Activated CD8-positive, alpha-beta memory T cell treated with anti-CD3 and anti-CD28 coated beads, Interleukin-2, amount 10 ng/mL, durations not matched to agents 7 days and 5 days (primary cell): ENCODE data around the gene CCL22. TPM values are rescaled to one million over a fixed set of nuclear protein-coding genes. Genes with fewer than 3 reads are reported as not detected.
A peak's percentile ranks its signal among the peaks of the same experiment; 100 is the strongest.
"Not testable (repeated sequence)": the region's sequence is repeated elsewhere in the genome, so short reads cannot be mapped to it uniquely, and the experiment has no call there.

Experiments used
- ATAC-seq: fragments of 150-1000 bp; cut with Tn5 transposase; one replicate; pipeline ENCODE4 v1.10.0; 2021; ENCODE audit warnings: moderate library complexity
- CTCF ChIA-PET: fragments of 350-600 bp; sonication (Branson Sonifier 250); formaldehyde crosslinking; loops from one replicate; lab custom pipeline; 2021; ENCODE audit warnings: antibody characterized with exemption; lab: Charles Lee
- DNase-seq: peaks from one replicate; pipeline ENCODE4 v3.0.0-alpha.2; 2020
- H3K27ac Mint-ChIP-seq: one replicate; pipeline ENCODE4 v1.8.0; 2021; ENCODE audit warnings: mild to moderate bottlenecking, mixed read lengths
- H3K27me3 Mint-ChIP-seq: one replicate; pipeline ENCODE4 v1.8.0; 2021; ENCODE audit warnings: mixed read lengths
- H3K36me3 Mint-ChIP-seq: one replicate; pipeline ENCODE4 v1.8.0; 2021; ENCODE audit warnings: mild to moderate bottlenecking, mixed read lengths
- H3K4me1 Mint-ChIP-seq: one replicate; pipeline ENCODE4 v1.8.0; 2021; ENCODE audit warnings: mixed read lengths
- H3K4me3 Mint-ChIP-seq: one replicate; pipeline ENCODE4 v1.8.0; 2021; ENCODE audit warnings: mild to moderate bottlenecking, moderate library complexity, mixed read lengths
- H3K9me3 Mint-ChIP-seq: one replicate; pipeline ENCODE4 v1.8.0; 2022; ENCODE audit warnings: low read depth, mixed read lengths
- total RNA-seq, 2 experiments: library from RNA; stranded (reverse); gene quantifications; one replicate each; pipeline ENCODE4 v1.2.3, GENCODE V29; 2021

CCL22 gene
- total RNA-seq, 2 experiments from 2014 or later = 10.0 TPM; not detected in 1

- Mint-ChIP-seq H3K27ac (no peak overlapping the region), H3K36me3 (no peaks in the 10 kb centered on the region), H3K4me1 (peaks cover 6% of the 10 kb centered on the region), H3K9me3 (no peaks in the 10 kb centered on the region), H3K4me3 (no peak overlapping the region), H3K27me3 (peaks cover 54% of the 10 kb centered on the region)
- CTCF ChIA-PET = interaction anchor here (1.0 to 1.1 kb wide), 2 partner anchors 13 to 82 kb away, joined by 3 read pairs; no protein-coding TSS in a partner anchor
- no peak for DNase-seq
- ATAC-seq = no peak
These were observed 23.2 kb upstream of the CCL22 start for GRCh38 chr16:57335366-57335765.

- CTCF ChIA-PET = no interaction called here
- peaks cover 45% of the 10 kb centered on the region for H3K27me3 Mint-ChIP-seq
- ATAC-seq = no peak
- no peaks in the 10 kb centered on the region for H3K9me3 Mint-ChIP-seq
- no peak overlapping the region for H3K4me3 Mint-ChIP-seq
- H3K36me3 Mint-ChIP-seq = no peaks in the 10 kb centered on the region
- H3K4me1 Mint-ChIP-seq = peaks cover 9% of the 10 kb centered on the region
- H3K27ac Mint-ChIP-seq = no peak overlapping the region
- DNase-seq = no peak
These were observed 17.5 kb upstream of the CCL22 start for GRCh38 chr16:57341062-57341440.

- Mint-ChIP-seq H3K9me3 (no peaks in the 10 kb centered on the region), H3K36me3 (no peaks in the 10 kb centered on the region), H3K4me3 (no peak overlapping the region), H3K4me1 (peaks cover 9% of the 10 kb centered on the region), H3K27me3 (peaks cover 47% of the 10 kb centered on the region), H3K27ac (no peak overlapping the region)
- ATAC-seq (no peak), DNase-seq (no peak)
- CTCF ChIA-PET = no interaction called here
These were observed 16.9 kb upstream of the CCL22 start for GRCh38 chr16:57341441-57342303.

GRCh38 chr16:57342606-57343005, 16.0 kb upstream of the CCL22 start:
- H3K4me1 Mint-ChIP-seq, H3K4me3 Mint-ChIP-seq, CTCF ChIA-PET, ATAC-seq, H3K27ac Mint-ChIP-seq, DNase-seq, H3K36me3 Mint-ChIP-seq, H3K9me3 Mint-ChIP-seq: not testable (repeated sequence)
- H3K27me3 Mint-ChIP-seq = peaks cover 56% of the 10 kb centered on the region

GRCh38 chr16:57343221-57343620, 15.4 kb upstream of the CCL22 start:
- Mint-ChIP-seq H3K27me3 (peaks cover 58% of the 10 kb centered on the region), H3K27ac (no peak overlapping the region), H3K4me3 (no peak overlapping the region), H3K36me3 (no peaks in the 10 kb centered on the region), H3K9me3 (no peaks in the 10 kb centered on the region), H3K4me1 (peaks cover 9% of the 10 kb centered on the region)
- ATAC-seq (no peak), DNase-seq (no peak)
- CTCF ChIA-PET = no interaction called here

GRCh38 chr16:57344094-57344493, 14.5 kb upstream of the CCL22 start:
- H3K36me3 Mint-ChIP-seq, H3K9me3 Mint-ChIP-seq, ATAC-seq, H3K4me3 Mint-ChIP-seq, DNase-seq, H3K27ac Mint-ChIP-seq: not testable (repeated sequence)
- CTCF ChIA-PET = interaction anchor here (0.6 kb wide), 1 partner anchor 549 kb away, joined by 4 read pairs; no protein-coding TSS in a partner anchor
- Mint-ChIP-seq H3K27me3 (peaks cover 59% of the 10 kb centered on the region), H3K4me1 (peaks cover 13% of the 10 kb centered on the region)

- Mint-ChIP-seq H3K9me3 (no peaks in the 10 kb centered on the region), H3K27me3 (peaks cover 60% of the 10 kb centered on the region), H3K36me3 (no peaks in the 10 kb centered on the region), H3K27ac (no peak overlapping the region), H3K4me1 (peaks cover 8% of the 10 kb centered on the region), H3K4me3 (no peak overlapping the region)
- DNase-seq (no peak), ATAC-seq (no peak)
- CTCF ChIA-PET = no interaction called here
These were observed 13.6 kb upstream of the CCL22 start for GRCh38 chr16:57345021-57345420.

GRCh38 chr16:57345666-57346204, 12.8 kb upstream of the CCL22 start:
- peaks cover 8% of the 10 kb centered on the region for H3K4me1 Mint-ChIP-seq
- no peaks in the 10 kb centered on the region for H3K9me3 Mint-ChIP-seq
- CTCF ChIA-PET = no interaction called here
- H3K4me3 Mint-ChIP-seq = no peak overlapping the region
- ATAC-seq (no peak), DNase-seq (no peak)
- no peak overlapping the region for H3K27ac Mint-ChIP-seq
- no peaks in the 10 kb centered on the region for H3K36me3 Mint-ChIP-seq
- peaks cover 63% of the 10 kb centered on the region for H3K27me3 Mint-ChIP-seq

- ATAC-seq (no peak), DNase-seq (no peak)
- Mint-ChIP-seq H3K4me1 (peaks cover 8% of the 10 kb centered on the region), H3K36me3 (no peaks in the 10 kb centered on the region), H3K9me3 (no peaks in the 10 kb centered on the region), H3K27me3 (peaks cover 57% of the 10 kb centered on the region), H3K4me3 (no peak overlapping the region), H3K27ac (no peak overlapping the region)
- CTCF ChIA-PET = no interaction called here
These were observed 10.7 kb upstream of the CCL22 start for GRCh38 chr16:57347858-57348257.

GRCh38 chr16:57348327-57348726, 10.3 kb upstream of the CCL22 start:
- ATAC-seq (no peak), DNase-seq (no peak)
- Mint-ChIP-seq H3K36me3 (no peaks in the 10 kb centered on the region), H3K4me3 (no peak overlapping the region), H3K27ac (no peak overlapping the region), H3K9me3 (no peaks in the 10 kb centered on the region), H3K4me1 (peaks cover 8% of the 10 kb centered on the region), H3K27me3 (peaks cover 58% of the 10 kb centered on the region)
- CTCF ChIA-PET = no interaction called here

GRCh38 chr16:57349212-57350031, 9.2 kb upstream of the CCL22 start:
- Mint-ChIP-seq H3K36me3 (no peaks in the 10 kb centered on the region), H3K27ac (no peak overlapping the region), H3K4me3 (no peak overlapping the region), H3K9me3 (no peaks in the 10 kb centered on the region), H3K4me1 (peaks cover 8% of the 10 kb centered on the region), H3K27me3 (peaks cover 56% of the 10 kb centered on the region)
- ATAC-seq (peak; percentile 30), DNase-seq (no peak)
- CTCF ChIA-PET = no interaction called here

GRCh38 chr16:57352636-57353047, 5.9 kb upstream of the CCL22 start:
- Mint-ChIP-seq H3K27me3 (peaks cover 47% of the 10 kb centered on the region), H3K4me3 (no peak overlapping the region), H3K36me3 (no peaks in the 10 kb centered on the region), H3K4me1 (peaks cover 6% of the 10 kb centered on the region), H3K9me3 (no peaks in the 10 kb centered on the region), H3K27ac (no peak overlapping the region)
- no peak for ATAC-seq
- DNase-seq = no peak
- CTCF ChIA-PET = no interaction called here

- Mint-ChIP-seq H3K27me3 (peaks cover 31% of the 10 kb centered on the region), H3K4me3 (no peak overlapping the region), H3K36me3 (no peaks in the 10 kb centered on the region), H3K4me1 (peaks cover 9% of the 10 kb centered on the region), H3K27ac (no peak overlapping the region), H3K9me3 (no peaks in the 10 kb centered on the region)
- ATAC-seq = no peak
- CTCF ChIA-PET = no interaction called here
- DNase-seq = no peak
These were observed 4.3 kb upstream of the CCL22 start for GRCh38 chr16:57354311-57354710.
